Liver (tissue), 3 donors: Measurements from ENCODE around the gene EXOG.

Experiments used
- EGR1 ChIP-seq, 2 donors: IDR thresholded peaks; 2 replicates each; pipeline ENCODE4 v1.6.1; 2016 to 2018; ENCODE audit warnings: antibody characterized with exemption in 2 of 2, low read depth in 2 of 2
- TAF1 ChIP-seq: conservative IDR thresholded peaks from 2 replicates; pipeline ENCODE4 v1.6.1; 2016; ENCODE audit warnings: antibody characterized with exemption, mild to moderate bottlenecking
- TF ChIP-seq, protein P1 (sequence below): fragments of 150-350 bp; IDR thresholded peaks from 2 replicates; pipeline ENCODE4 v1.5.1; 2017; ENCODE audit warnings: improper control_type of control experiment, low read depth, low read length; ENCODE audit not compliant: missing input control
- TF ChIP-seq, protein P2 (sequence below): IDR thresholded peaks from 2 replicates; pipeline ENCODE4 v1.6.1; 2016; ENCODE audit warnings: antibody characterized with exemption
- donor health status: healthy.
- donor health status: healthy.

DNA sequence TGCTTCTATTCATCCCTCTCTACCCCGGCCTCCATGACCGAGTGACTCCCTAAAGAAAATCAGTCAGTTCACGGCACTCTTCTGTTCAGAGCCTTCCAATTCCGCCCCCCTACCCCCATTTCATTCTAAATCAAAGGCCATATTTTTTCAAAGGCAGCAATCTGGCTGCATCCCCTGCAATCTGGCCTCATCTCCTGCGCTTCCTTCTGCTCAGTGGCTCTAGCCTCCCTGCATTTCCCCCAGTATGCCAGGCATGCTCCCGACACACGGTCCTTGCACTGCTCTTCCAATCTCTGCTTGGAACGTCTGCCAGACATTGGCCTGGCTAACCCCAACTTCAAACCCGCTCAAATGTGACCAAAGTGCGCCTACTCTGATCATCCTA is 67.7 kb downstream of the EXOG start:
- TF ChIP-seq, protein P1, sequence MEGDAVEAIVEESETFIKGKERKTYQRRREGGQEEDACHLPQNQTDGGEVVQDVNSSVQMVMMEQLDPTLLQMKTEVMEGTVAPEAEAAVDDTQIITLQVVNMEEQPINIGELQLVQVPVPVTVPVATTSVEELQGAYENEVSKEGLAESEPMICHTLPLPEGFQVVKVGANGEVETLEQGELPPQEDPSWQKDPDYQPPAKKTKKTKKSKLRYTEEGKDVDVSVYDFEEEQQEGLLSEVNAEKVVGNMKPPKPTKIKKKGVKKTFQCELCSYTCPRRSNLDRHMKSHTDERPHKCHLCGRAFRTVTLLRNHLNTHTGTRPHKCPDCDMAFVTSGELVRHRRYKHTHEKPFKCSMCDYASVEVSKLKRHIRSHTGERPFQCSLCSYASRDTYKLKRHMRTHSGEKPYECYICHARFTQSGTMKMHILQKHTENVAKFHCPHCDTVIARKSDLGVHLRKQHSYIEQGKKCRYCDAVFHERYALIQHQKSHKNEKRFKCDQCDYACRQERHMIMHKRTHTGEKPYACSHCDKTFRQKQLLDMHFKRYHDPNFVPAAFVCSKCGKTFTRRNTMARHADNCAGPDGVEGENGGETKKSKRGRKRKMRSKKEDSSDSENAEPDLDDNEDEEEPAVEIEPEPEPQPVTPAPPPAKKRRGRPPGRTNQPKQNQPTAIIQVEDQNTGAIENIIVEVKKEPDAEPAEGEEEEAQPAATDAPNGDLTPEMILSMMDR, result no peak
- TF ChIP-seq EGR1 (IDR thresholded peaks at IDR 0.05; ENCODE audit: low read depth in 2 of 2) (no peak), TAF1 (no peak)
- TF ChIP-seq, protein P2, sequence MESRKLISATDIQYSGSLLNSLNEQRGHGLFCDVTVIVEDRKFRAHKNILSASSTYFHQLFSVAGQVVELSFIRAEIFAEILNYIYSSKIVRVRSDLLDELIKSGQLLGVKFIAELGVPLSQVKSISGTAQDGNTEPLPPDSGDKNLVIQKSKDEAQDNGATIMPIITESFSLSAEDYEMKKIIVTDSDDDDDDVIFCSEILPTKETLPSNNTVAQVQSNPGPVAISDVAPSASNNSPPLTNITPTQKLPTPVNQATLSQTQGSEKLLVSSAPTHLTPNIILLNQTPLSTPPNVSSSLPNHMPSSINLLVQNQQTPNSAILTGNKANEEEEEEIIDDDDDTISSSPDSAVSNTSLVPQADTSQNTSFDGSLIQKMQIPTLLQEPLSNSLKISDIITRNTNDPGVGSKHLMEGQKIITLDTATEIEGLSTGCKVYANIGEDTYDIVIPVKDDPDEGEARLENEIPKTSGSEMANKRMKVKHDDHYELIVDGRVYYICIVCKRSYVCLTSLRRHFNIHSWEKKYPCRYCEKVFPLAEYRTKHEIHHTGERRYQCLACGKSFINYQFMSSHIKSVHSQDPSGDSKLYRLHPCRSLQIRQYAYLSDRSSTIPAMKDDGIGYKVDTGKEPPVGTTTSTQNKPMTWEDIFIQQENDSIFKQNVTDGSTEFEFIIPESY, result no peak
